Endometrial microvascular endothelial cells (primary cell): ENCODE results near the gene NXF1. TPM values are rescaled to one million over a fixed set of nuclear protein-coding genes. Genes with fewer than 3 reads are reported as not detected.
"Not testable (repeated sequence)": the region's sequence is repeated elsewhere in the genome, so short reads cannot be mapped to it uniquely, and the experiment has no call there.

Experiments used
- in situ Hi-C: cut with HindIII; loops from 2 replicates; pipeline ENCODE4 v1.10.0; 2017; ENCODE audit warnings: low sequenced_read_pairs, low pct_unique_long_range_greater_than_20kb; ENCODE audit errors: inconsistent ontology term
- total RNA-seq: library from RNA; depleted of rRNA; stranded (reverse); fragments of >200 nt; gene quantifications from one replicate; pipeline ENCODE4 v1.2.3, GENCODE V29; 2015; ENCODE audit errors: inconsistent ontology term

NXF1 gene
- total RNA-seq, result 45.7 TPM

GRCh38 chr11:62805076-62805892 is at the start of gene NXF1:
NXF1 (minus strand) TSS chr11:62805440; CDS start chr11:62805356, 84 bp downstream.
- in situ Hi-C loops, result no loop called here

- in situ Hi-C loops, result no loop called here
Observed at GRCh38 chr11:62854013-62854824, 49.0 kb upstream of the NXF1 start.

GRCh38 chr11:62853279-62853965 is 48.2 kb upstream of the NXF1 start:
- in situ Hi-C loops, result no loop called here

- in situ Hi-C loops, result no loop called here
Observed at GRCh38 chr11:62852523-62853188, 47.4 kb upstream of the NXF1 start.

- in situ Hi-C loops, result no loop called here
Observed at GRCh38 chr11:62851807-62852522, 46.7 kb upstream of the NXF1 start.

- in situ Hi-C loops, result no loop called here
Observed at GRCh38 chr11:62850911-62851806, 45.9 kb upstream of the NXF1 start.

- in situ Hi-C loops, result no loop called here
Observed at GRCh38 chr11:62847767-62848314, 42.6 kb upstream of the NXF1 start.

- in situ Hi-C loops, result no loop called here
Observed at GRCh38 chr11:62846177-62846576, 40.9 kb upstream of the NXF1 start.

GRCh38 chr11:62844154-62844553 is 38.9 kb upstream of the NXF1 start:
- in situ Hi-C loops, result no loop called here

- in situ Hi-C loops, result no loop called here
Observed at GRCh38 chr11:62843466-62843865, 38.2 kb upstream of the NXF1 start.

GRCh38 chr11:62842891-62843290 is 37.7 kb upstream of the NXF1 start:
- in situ Hi-C loops, result not testable (repeated sequence)

GRCh38 chr11:62842171-62842741 is 37.0 kb upstream of the NXF1 start:
- in situ Hi-C loops, result no loop called here

GRCh38 chr11:62841361-62842170 is 36.3 kb upstream of the NXF1 start:
- in situ Hi-C loops, result no loop called here

GRCh38 chr11:62840721-62841360 is 35.6 kb upstream of the NXF1 start:
- in situ Hi-C loops, result not testable (repeated sequence)

GRCh38 chr11:62839050-62839945 is 34.1 kb upstream of the NXF1 start, which contains the start of gene WDR74:
WDR74 (minus strand) TSS chr11:62839590; CDS start chr11:62839570, 20 bp downstream.
- in situ Hi-C loops, result no loop called here
